ENCODE data around the gene CSH2. TPM values are rescaled to one million over a fixed set of nuclear protein-coding genes. Genes with fewer than 3 reads are reported as not detected.

Gene CSH2
- total RNA-seq, 1 donor: not detected

- DNase-seq (ENCODE audit: low read depth in 2 of 3, low spot score in 2 of 3): no peak
Observed at GRCh38 chr17:63837962-63838600, 35.4 kb downstream of the CSH2 start.

GRCh38 chr17:63837480-63837879, 36.0 kb downstream of the CSH2 start:
- no peak for DNase-seq (ENCODE audit: low read depth in 2 of 3, low spot score in 2 of 3)

GRCh38 chr17:63836811-63837210, 36.7 kb downstream of the CSH2 start:
- DNase-seq (ENCODE audit: low read depth in 2 of 3, low spot score in 2 of 3): no peak

- DNase-seq (ENCODE audit: low read depth in 2 of 3, low spot score in 2 of 3): no peak
Observed at GRCh38 chr17:63835167-63835720, 38.2 kb downstream of the CSH2 start.

GRCh38 chr17:63834431-63835166, 38.9 kb downstream of the CSH2 start:
- peak in 2 of 3 donors; percentile 74 to 84 for DNase-seq (ENCODE audit: low read depth in 2 of 3, low spot score in 2 of 3)

GRCh38 chr17:63833741-63834373, 39.6 kb downstream of the CSH2 start:
- DNase-seq (ENCODE audit: low read depth in 2 of 3, low spot score in 2 of 3): no peak

- no peak for DNase-seq (ENCODE audit: low read depth in 2 of 3, low spot score in 2 of 3)
Observed at GRCh38 chr17:63833026-63833740, 40.3 kb downstream of the CSH2 start.

GRCh38 chr17:63832455-63832854, 41.0 kb downstream of the CSH2 start:
- no peak for DNase-seq (ENCODE audit: low read depth in 2 of 3, low spot score in 2 of 3)

GRCh38 chr17:63832014-63832413, 41.5 kb downstream of the CSH2 start:
- no peak for DNase-seq (ENCODE audit: low read depth in 2 of 3, low spot score in 2 of 3)

- DNase-seq (ENCODE audit: low read depth in 2 of 3, low spot score in 2 of 3): no peak
Observed at GRCh38 chr17:63831505-63831904, 42.0 kb downstream of the CSH2 start.

GRCh38 chr17:63830904-63831491, 42.5 kb downstream of the CSH2 start:
- DNase-seq (ENCODE audit: low read depth in 2 of 3, low spot score in 2 of 3): no peak

- DNase-seq (ENCODE audit: low read depth in 2 of 3, low spot score in 2 of 3): no peak
Observed at GRCh38 chr17:63830278-63830677, 43.2 kb downstream of the CSH2 start.

GRCh38 chr17:63828936-63829335, 44.5 kb downstream of the CSH2 start:
- DNase-seq (ENCODE audit: low read depth in 2 of 3, low spot score in 2 of 3): no peak

GRCh38 chr17:63827801-63828221, 45.7 kb downstream of the CSH2 start:
- no peak for DNase-seq (ENCODE audit: low read depth in 2 of 3, low spot score in 2 of 3)

GRCh38 chr17:63827002-63827800, 46.3 kb downstream of the CSH2 start, which contains the start of the genes FTSJ3 and PSMC5:
Gene FTSJ3, minus strand, starts transcription at chr17:63827663. Its CDS starts 761 bp downstream, at chr17:63826902.
Gene PSMC5, plus strand, starts transcription at chr17:63827431. Its CDS starts 60 bp downstream, at chr17:63827491.
- peak; percentile 91 to 98 (median 97) for DNase-seq (ENCODE audit: low read depth in 2 of 3, low spot score in 2 of 3)

- no peak for DNase-seq (ENCODE audit: low read depth in 2 of 3, low spot score in 2 of 3)
Observed at GRCh38 chr17:63826468-63827001, 46.9 kb downstream of the CSH2 start.

- DNase-seq (ENCODE audit: low read depth in 2 of 3, low spot score in 2 of 3): no peak
Observed at GRCh38 chr17:63824362-63824761, 49.1 kb downstream of the CSH2 start.

- DNase-seq (ENCODE audit: low read depth in 2 of 3, low spot score in 2 of 3): no peak
Observed at GRCh38 chr17:63823659-63824331, 49.7 kb downstream of the CSH2 start.

GRCh38 chr17:63822537-63822936, 50.9 kb downstream of the CSH2 start:
- no peak for DNase-seq (ENCODE audit: low read depth in 2 of 3, low spot score in 2 of 3)
